Keratinocyte (primary cell): ENCODE measurements around the gene TMBIM4. TPM values are rescaled to one million over a fixed set of nuclear protein-coding genes. Genes with fewer than 3 reads are reported as not detected.

Experiments used
- DNase-seq: peaks from one replicate; pipeline ENCODE4 v3.0.0-alpha.2; 2011; ENCODE audit warnings: low read depth, missing footprints, low spot score
- FAIRE-seq: peaks from 2 replicates; lab custom pipeline; 2011; peaks lifted over from hg19 to GRCh38; lab: Jason Lieb, UNC
- H2AFZ ChIP-seq: 2 replicates; pipeline ENCODE4 v1.6.0; 2012; ENCODE audit warnings: low read length, control low read depth, inconsistent platforms; ENCODE audit not compliant: control insufficient read depth
- H3K27ac ChIP-seq: 2 replicates; pipeline ENCODE4 v1.5.1; 2011; ENCODE audit warnings: low read length; ENCODE audit not compliant: control insufficient read depth, insufficient read depth
- H3K27me3 ChIP-seq: 3 replicates; pipeline ENCODE4 v1.6.0; 2011; ENCODE audit warnings: low read length; ENCODE audit not compliant: control insufficient read depth, insufficient read depth; ENCODE audit errors: extremely low read depth
- H3K36me3 ChIP-seq, 2 experiments: 2 replicates in 1 of 2; 3 replicates in 1 of 2; pipeline ENCODE4 v1.5.1; 2011; ENCODE audit warnings: low read length in 2 of 2, mild to moderate bottlenecking in 1 of 2; ENCODE audit not compliant: control insufficient read depth in 2 of 2, insufficient read depth in 2 of 2; ENCODE audit errors: extremely low read depth in 1 of 2
- H3K4me1 ChIP-seq: 3 replicates; pipeline ENCODE4 v1.5.1; 2011; ENCODE audit warnings: low read length; ENCODE audit not compliant: control insufficient read depth, insufficient read depth; ENCODE audit errors: extremely low read depth
- H3K4me2 ChIP-seq: 3 replicates; pipeline ENCODE4 v1.6.0; 2011; ENCODE audit warnings: low read depth, low read length; ENCODE audit not compliant: control insufficient read depth, insufficient read depth; ENCODE audit errors: extremely low read depth
- H3K4me3 ChIP-seq, 3 experiments: fragments of 200-600 bp in 1 of 3; sonication (generic) in 1 of 3; 2 replicates in 2 of 3; 3 replicates in 1 of 3; pipeline ENCODE4 v1.5.1; 2011 to 2016; ENCODE audit warnings: low read length in 3 of 3, mild to moderate bottlenecking in 3 of 3, control low read depth in 2 of 3, inconsistent platforms in 1 of 3, low read depth in 1 of 3, mixed read lengths in 1 of 3, mixed run types in 1 of 3, moderate library complexity in 1 of 3; ENCODE audit not compliant: control insufficient read depth in 2 of 3, insufficient read depth in 2 of 3; ENCODE audit errors: extremely low read depth in 1 of 3
- H3K79me2 ChIP-seq: 2 replicates; pipeline ENCODE4 v1.6.0; 2012; ENCODE audit warnings: low read length; ENCODE audit not compliant: control insufficient read depth, insufficient read depth
- H3K9ac ChIP-seq: 3 replicates; pipeline ENCODE4 v1.6.0; 2011; ENCODE audit warnings: low read length; ENCODE audit not compliant: control insufficient read depth, insufficient read depth; ENCODE audit errors: extremely low read depth
- H3K9me1 ChIP-seq: 3 replicates; pipeline ENCODE4 v1.6.0; 2011; ENCODE audit warnings: low read length; ENCODE audit not compliant: control insufficient read depth, insufficient read depth; ENCODE audit errors: extremely low read depth
- H3K9me3 ChIP-seq: 2 replicates; pipeline ENCODE4 v1.5.1; 2012; ENCODE audit warnings: low read depth, low read length; ENCODE audit not compliant: control insufficient read depth
- H4K20me1 ChIP-seq: 3 replicates; pipeline ENCODE4 v1.6.0; 2011; ENCODE audit warnings: low read length; ENCODE audit not compliant: control insufficient read depth, insufficient read depth; ENCODE audit errors: extremely low read depth
- EZH2 ChIP-seq: IDR thresholded peaks from one replicate; pipeline ENCODE4 v1.6.1; 2012; ENCODE audit warnings: inconsistent platforms, mild to moderate bottlenecking, low read length, moderate library complexity
- dilution Hi-C: fragments of 300-500 bp; cut with MboI; formaldehyde crosslinking; loops from one replicate; pipeline ENCODE4 v1.7.0; 2020; ENCODE audit warnings: low sequenced_read_pairs; ENCODE audit not compliant: extremely low pct_ligation_motif_present
- polyA plus RNA-seq, 5 experiments: library from polyadenylated mRNA; depleted of rRNA in 3 of 5; stranded (reverse) in 3 of 5; stranded (forward) in 1 of 5; unstranded in 1 of 5; fragments of >200 nt; gene quantifications; 1 replicate in 1 of 5; 2 replicates in 3 of 5; 3 replicates in 1 of 5; pipeline versions ENCODE4 v1.2.1 to v1.2.3, GENCODE V29; 2011 to 2012; ENCODE audit warnings: missing spikeins in 2 of 5, low read depth in 1 of 5, low replicate concordance in 1 of 5
- TF ChIP-seq, protein P1 (sequence below), 3 experiments: IDR thresholded peaks in 1 of 3; conservative IDR thresholded peaks in 1 of 3; optimal IDR thresholded peaks in 1 of 3; 2 replicates in 2 of 3; 3 replicates in 1 of 3; pipeline versions ENCODE3 to v1.5.1; 2011; ENCODE audit warnings: low read length in 3 of 3, mild to moderate bottlenecking in 3 of 3, moderate library complexity in 2 of 3, control low read depth in 1 of 3, inconsistent platforms in 1 of 3; ENCODE audit not compliant: insufficient read depth in 2 of 3; ENCODE audit errors: extremely low read depth in 1 of 3

The TMBIM4 gene
- polyA plus RNA-seq, 1 donor (not counting 4 experiments of a cell fraction or from before 2014, with no cell fraction given) = 111 TPM

DNA sequence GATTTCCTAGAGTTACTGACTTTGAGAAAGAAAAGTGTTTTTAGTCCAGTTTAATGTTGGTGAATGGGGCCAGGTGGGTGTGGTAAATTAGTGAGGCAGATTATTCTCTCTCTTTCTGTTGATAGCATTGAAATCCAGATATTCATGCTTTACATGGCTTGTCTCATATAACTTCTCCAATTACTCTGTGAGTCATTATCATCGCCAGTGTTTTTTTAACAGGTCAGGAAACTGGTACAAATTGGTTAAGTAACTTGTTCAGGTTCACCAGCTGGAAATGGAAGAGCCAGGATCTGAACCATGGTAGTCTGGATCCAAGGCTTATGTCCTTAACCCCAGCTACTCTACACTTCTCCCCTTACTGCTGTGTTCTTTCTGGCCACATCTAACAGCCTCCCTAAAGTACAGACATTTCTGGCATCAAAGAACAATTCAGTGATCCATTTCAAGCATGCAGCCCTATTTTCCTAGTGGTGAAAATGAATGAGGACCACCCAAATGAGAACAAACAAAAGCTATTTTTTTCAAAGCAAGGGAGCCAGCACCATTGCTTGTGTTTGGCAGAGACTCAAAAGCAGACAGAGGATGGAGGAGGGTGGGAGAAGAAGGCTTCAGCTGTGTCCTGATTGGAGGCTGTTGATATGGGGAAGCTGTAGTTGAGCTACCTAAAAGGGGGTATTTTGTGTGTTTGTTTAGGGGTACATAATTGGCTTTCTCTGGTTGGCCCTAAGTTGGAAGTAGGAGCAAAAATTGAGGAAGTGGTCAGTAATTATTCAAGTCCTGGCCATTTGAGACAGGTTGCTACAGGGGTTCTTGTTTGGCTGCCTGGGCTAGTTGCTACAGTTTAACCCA lies 20.9 kb upstream of the TMBIM4 start:
- dilution Hi-C loops = no loop called here
- Histone ChIP-seq H3K36me3 (no peaks in the 10 kb centered on the region), H3K9me1 (no peaks in the 10 kb centered on the region), H3K4me3 (no peak overlapping the region), H3K27ac (no peak overlapping the region), H3K4me2 (no peak overlapping the region), H4K20me1 (no peaks in the 10 kb centered on the region), H3K79me2 (no peaks in the 10 kb centered on the region), H3K27me3 (peaks cover 19% of the 10 kb centered on the region), H3K9me3 (no peaks in the 10 kb centered on the region), H2AFZ (no peak overlapping the region), H3K9ac (no peak overlapping the region), H3K4me1 (no peaks in the 10 kb centered on the region)
- DNase-seq (no peak), FAIRE-seq (no peak)
- TF ChIP-seq, protein P1, sequence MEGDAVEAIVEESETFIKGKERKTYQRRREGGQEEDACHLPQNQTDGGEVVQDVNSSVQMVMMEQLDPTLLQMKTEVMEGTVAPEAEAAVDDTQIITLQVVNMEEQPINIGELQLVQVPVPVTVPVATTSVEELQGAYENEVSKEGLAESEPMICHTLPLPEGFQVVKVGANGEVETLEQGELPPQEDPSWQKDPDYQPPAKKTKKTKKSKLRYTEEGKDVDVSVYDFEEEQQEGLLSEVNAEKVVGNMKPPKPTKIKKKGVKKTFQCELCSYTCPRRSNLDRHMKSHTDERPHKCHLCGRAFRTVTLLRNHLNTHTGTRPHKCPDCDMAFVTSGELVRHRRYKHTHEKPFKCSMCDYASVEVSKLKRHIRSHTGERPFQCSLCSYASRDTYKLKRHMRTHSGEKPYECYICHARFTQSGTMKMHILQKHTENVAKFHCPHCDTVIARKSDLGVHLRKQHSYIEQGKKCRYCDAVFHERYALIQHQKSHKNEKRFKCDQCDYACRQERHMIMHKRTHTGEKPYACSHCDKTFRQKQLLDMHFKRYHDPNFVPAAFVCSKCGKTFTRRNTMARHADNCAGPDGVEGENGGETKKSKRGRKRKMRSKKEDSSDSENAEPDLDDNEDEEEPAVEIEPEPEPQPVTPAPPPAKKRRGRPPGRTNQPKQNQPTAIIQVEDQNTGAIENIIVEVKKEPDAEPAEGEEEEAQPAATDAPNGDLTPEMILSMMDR (optimal IDR thresholded peaks at IDR 0.05 in 1 of 3, IDR thresholded peaks at IDR 0.05 in 1 of 3, conservative IDR thresholded peaks at IDR 0.05 in 1 of 3; ENCODE audit: extremely low read depth in 1 of 3, insufficient read depth in 2 of 3, low read length in 3 of 3) = no peak
- TF ChIP-seq EZH2 = no peak

DNA sequence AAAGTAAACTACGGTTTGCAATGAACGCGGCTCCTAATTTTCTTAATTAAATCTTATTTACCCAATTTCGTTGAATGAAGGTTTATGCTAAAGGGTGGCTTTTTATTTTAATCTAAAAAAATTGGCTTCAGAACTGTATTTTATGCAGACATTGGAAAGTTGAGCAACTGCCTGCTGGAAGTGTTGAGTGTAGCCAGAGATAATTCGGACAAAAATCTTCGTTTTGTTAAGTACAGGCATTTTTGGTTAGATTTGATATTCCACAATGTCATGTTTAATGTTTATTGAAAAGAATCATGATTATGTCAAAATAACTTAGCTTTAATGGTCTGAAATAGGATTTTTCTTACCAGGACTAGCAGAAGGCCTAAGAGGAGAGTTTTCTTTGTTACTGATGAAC lies 20.1 kb upstream of the TMBIM4 start:
- H3K4me3 ChIP-seq = no peak overlapping the region

More for the DNA sequence above, 20.1 kb upstream of the TMBIM4 start:
- dilution Hi-C loops = no loop called here
- Histone ChIP-seq H3K27ac (no peak overlapping the region), H4K20me1 (no peaks in the 10 kb centered on the region), H3K4me2 (no peak overlapping the region), H3K79me2 (no peaks in the 10 kb centered on the region), H3K9me3 (no peaks in the 10 kb centered on the region), H3K27me3 (peaks cover 19% of the 10 kb centered on the region), H3K36me3 (no peaks in the 10 kb centered on the region), H3K9me1 (no peaks in the 10 kb centered on the region), H2AFZ (no peak overlapping the region), H3K9ac (no peak overlapping the region), H3K4me1 (no peaks in the 10 kb centered on the region)
- no peak for DNase-seq
- TF ChIP-seq, protein P1 (optimal IDR thresholded peaks at IDR 0.05 in 1 of 3, IDR thresholded peaks at IDR 0.05 in 1 of 3, conservative IDR thresholded peaks at IDR 0.05 in 1 of 3; ENCODE audit: extremely low read depth in 1 of 3, insufficient read depth in 2 of 3, low read length in 3 of 3) = no peak
- TF ChIP-seq EZH2 = no peak
- no peak for FAIRE-seq
